Right lobe of liver (tissue), 6 donors: ENCODE data around the gene ANKRD18A. TPM values are rescaled to one million over a fixed set of nuclear protein-coding genes. Genes with fewer than 3 reads are reported as not detected.

Experiments used
- ATAC-seq, 4 donors: fragments of 200-7000 bp; cut with Tn5 transposase; one replicate each; pipeline ENCODE4 v1.9.1; 2020; ENCODE audit warnings: mild to moderate bottlenecking in 4 of 4, moderate library complexity in 4 of 4
- DNase-seq, 3 donors: peaks; one replicate each; pipeline ENCODE4 v3.0.0-alpha.2; 2020
- H3K27ac ChIP-seq, 3 donors: fragments of 200-600 bp; one replicate each; pipeline ENCODE4 v1.8.0; 2022
- H3K27me3 ChIP-seq, 2 donors: fragments of 200-600 bp; one replicate each; pipeline ENCODE4 v1.8.0; 2022
- H3K36me3 ChIP-seq, 4 donors: fragments of 200-600 bp; sonication (generic) in 1 of 4; one replicate each; pipeline versions ENCODE4 v1.5.1 to v1.8.0; 2017 to 2022; ENCODE audit warnings: control low read depth in 1 of 4
- H3K4me1 ChIP-seq, 4 donors: fragments of 200-600 bp; sonication (generic) in 1 of 4; one replicate each; pipeline versions ENCODE4 v1.5.1 to v1.8.0; 2017 to 2022; ENCODE audit warnings: control low read depth in 1 of 4
- H3K4me3 ChIP-seq, 3 donors: fragments of 200-600 bp; one replicate each; pipeline ENCODE4 v1.8.0; 2022
- H3K9me3 ChIP-seq, 4 donors: fragments of 200-600 bp; sonication (generic) in 1 of 4; one replicate each; pipeline versions ENCODE4 v1.5.1 to v1.8.0; 2017 to 2022; ENCODE audit warnings: control low read depth in 1 of 4
- POLR2A ChIP-seq: fragments of 450-650 bp; IDR thresholded peaks from one replicate; pipeline ENCODE4 v1.6.1; 2017; ENCODE audit warnings: antibody characterized with exemption, mild to moderate bottlenecking
- WGBS: methylation state at CpG from one replicate; pipeline ENCODE4 v1.1.6; 2018; ENCODE audit warnings: low coverage, low lambda C conversion rate; ENCODE audit not compliant: insufficient coverage; ENCODE audit errors: missing lambda C conversion rate; 5-methylcytosine and 5-hydroxymethylcytosine counted together
- intact Hi-C, 2 donors: fragments of 100-400 bp; cut with DNase I; formaldehyde crosslinking; loops; one replicate each; pipeline versions ENCODE4 v1.11.2 to v1.14.1; 2022
- total RNA-seq, 6 experiments: library from RNA; depleted of rRNA in 2 of 6; stranded (reverse); fragments of >200 nt in 2 of 6; fragmentation: NEBNext Ultra II Directional in 3 of 6; extraction: Animal tissue kit (Norgen Biotek cat#: 25700) in 3 of 6; gene quantifications; one replicate each; pipeline versions ENCODE4 v1.1.0 to v1.2.4, GENCODE V29; 2016 to 2023
- TF ChIP-seq, protein P1 (sequence below), 4 donors: fragments of 200-600 bp in 3 of 4; fragments of 450-650 bp in 1 of 4; IDR thresholded peaks; one replicate each; pipeline versions ENCODE4 v1.5.1 to v1.8.0; 2016 to 2022; ENCODE audit warnings: antibody characterized with exemption in 4 of 4, mild to moderate bottlenecking in 2 of 4
- donor health status: DM: no; HTN: yes; CAD: no.
- donor health status: DM: no; HTN: no; CAD: no.
- donor health status: DM: no; HTN: no; CAD: no.
- donor health status: DM: no; HTN: yes; CAD: no.
- donor health status: DM: no; HTN: yes; CAD: no.

The ANKRD18A gene
- total RNA-seq, 6 experiments from 2014 or later, result 0.87 to 4.5 (median 1.7) TPM

DNA sequence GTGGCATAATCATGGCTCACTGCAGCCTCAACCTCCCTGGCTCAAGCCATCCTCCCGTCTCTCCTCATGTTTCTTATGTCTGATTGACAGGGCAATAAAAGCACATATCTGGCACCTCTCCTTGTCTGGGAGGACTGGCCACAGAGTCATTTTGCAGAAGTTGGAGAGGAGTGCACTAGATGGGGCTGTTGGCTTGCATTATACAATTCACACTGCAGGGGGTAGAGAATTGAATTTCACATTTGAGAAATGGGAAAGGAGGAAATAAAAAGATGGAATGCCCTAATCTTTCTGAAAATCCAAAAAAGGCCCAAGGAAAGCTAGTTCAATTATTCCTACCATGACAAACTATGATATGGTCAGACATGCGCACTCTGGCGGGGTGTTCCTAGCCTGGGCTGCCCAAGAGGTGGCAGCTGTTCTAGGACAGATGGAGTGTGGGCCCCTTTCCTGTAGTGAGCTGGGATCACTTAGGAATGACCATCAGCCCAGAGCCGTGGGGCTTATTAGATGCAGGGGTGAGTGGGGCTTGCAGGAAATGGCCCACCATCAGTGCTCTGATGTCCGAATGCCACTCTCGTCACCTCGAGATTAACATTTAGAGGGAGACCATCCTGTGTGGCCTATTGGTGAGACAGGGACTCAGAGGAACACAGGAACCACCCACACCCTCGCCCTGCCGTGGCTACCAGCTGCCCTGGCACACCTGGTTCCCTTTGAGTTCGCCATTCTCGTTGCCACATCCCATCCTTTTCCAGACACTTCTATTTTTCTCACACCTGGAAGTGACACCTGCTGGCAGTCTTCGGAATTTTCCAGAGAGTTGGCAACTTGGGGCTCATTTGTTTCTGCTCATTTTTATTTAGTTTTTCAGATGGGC, 21.8 kb upstream of the ANKRD18A start:
- no peaks in the 10 kb centered on the region for H3K36me3 ChIP-seq
- WGBS, result 23% methylated on average over 7 of the region's 12 CpGs
- no peak overlapping the region for H3K4me3 ChIP-seq
- H3K9me3 ChIP-seq, result no peaks in the 10 kb centered on the region
- DNase-seq, result no peak
- no peaks in the 10 kb centered on the region for H3K4me1 ChIP-seq
- no peaks in the 10 kb centered on the region for H3K27me3 ChIP-seq
- intact Hi-C loops, result no loop called here
- TF ChIP-seq, protein P1, sequence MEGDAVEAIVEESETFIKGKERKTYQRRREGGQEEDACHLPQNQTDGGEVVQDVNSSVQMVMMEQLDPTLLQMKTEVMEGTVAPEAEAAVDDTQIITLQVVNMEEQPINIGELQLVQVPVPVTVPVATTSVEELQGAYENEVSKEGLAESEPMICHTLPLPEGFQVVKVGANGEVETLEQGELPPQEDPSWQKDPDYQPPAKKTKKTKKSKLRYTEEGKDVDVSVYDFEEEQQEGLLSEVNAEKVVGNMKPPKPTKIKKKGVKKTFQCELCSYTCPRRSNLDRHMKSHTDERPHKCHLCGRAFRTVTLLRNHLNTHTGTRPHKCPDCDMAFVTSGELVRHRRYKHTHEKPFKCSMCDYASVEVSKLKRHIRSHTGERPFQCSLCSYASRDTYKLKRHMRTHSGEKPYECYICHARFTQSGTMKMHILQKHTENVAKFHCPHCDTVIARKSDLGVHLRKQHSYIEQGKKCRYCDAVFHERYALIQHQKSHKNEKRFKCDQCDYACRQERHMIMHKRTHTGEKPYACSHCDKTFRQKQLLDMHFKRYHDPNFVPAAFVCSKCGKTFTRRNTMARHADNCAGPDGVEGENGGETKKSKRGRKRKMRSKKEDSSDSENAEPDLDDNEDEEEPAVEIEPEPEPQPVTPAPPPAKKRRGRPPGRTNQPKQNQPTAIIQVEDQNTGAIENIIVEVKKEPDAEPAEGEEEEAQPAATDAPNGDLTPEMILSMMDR (IDR thresholded peaks at IDR 0.05), result peak; percentile 17 to 39 (median 32)
- TF ChIP-seq POLR2A, result no peak
- H3K27ac ChIP-seq, result no peak overlapping the region
- ATAC-seq, result peak; percentile 52 to 75 (median 56)

DNA sequence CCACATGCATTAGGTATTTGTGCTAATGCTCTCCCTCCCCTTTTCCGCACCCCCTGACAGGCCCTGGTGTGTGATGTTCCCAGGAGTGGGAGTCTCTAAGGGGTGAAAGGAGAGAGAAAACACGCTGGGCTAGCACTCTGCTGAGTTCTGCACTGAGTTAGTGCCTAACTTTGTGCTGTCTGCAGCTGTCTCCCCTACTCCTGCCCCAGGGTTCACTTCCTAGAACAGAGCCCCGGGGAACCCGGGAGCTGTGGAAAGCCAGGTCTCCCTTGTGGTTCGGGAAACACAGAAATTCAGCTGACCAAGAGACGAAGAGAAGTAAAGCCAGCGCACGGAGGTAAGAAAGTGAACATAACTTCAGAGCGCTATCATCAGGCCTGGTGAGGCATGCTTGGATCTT, 20.7 kb upstream of the ANKRD18A start:
- intact Hi-C loops, result no loop called here
- Histone ChIP-seq H3K9me3 (no peaks in the 10 kb centered on the region), H3K4me3 (no peak overlapping the region), H3K27ac (no peak overlapping the region), H3K27me3 (no peaks in the 10 kb centered on the region), H3K4me1 (no peaks in the 10 kb centered on the region), H3K36me3 (no peaks in the 10 kb centered on the region)
- no peak for TF ChIP-seq POLR2A
- TF ChIP-seq, protein P1 (IDR thresholded peaks at IDR 0.05), result no peak
- DNase-seq, result no peak
- ATAC-seq, result no peak
- WGBS, result 67% methylated on average over 9 of the region's 9 CpGs

DNA sequence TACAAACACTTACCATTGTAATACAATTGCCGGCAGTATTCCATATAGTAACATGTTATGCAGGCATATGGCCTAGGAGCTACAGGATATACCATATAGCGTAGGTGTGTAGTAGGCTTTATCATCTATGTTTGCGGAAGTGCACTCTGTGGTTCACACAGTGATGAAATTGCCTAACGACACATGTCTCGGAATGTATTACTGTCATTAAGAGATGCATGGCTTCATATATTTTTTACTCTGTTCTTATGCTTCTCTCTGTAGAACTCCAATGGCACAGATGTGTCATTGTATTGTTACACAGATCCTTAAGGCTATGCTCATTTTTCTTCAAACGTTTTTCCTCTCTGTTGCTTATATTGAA, 19.2 kb upstream of the ANKRD18A start:
- ATAC-seq (no peak), DNase-seq (no peak)
- TF ChIP-seq POLR2A, result no peak
- TF ChIP-seq, protein P1 (IDR thresholded peaks at IDR 0.05), result no peak
- Histone ChIP-seq H3K9me3 (no peaks in the 10 kb centered on the region), H3K4me1 (no peaks in the 10 kb centered on the region), H3K4me3 (no peak overlapping the region), H3K27me3 (no peaks in the 10 kb centered on the region), H3K27ac (no peak overlapping the region), H3K36me3 (no peaks in the 10 kb centered on the region)
- WGBS, result 62% methylated on average over 6 of the region's 6 CpGs
- intact Hi-C loops, result no loop called here

DNA sequence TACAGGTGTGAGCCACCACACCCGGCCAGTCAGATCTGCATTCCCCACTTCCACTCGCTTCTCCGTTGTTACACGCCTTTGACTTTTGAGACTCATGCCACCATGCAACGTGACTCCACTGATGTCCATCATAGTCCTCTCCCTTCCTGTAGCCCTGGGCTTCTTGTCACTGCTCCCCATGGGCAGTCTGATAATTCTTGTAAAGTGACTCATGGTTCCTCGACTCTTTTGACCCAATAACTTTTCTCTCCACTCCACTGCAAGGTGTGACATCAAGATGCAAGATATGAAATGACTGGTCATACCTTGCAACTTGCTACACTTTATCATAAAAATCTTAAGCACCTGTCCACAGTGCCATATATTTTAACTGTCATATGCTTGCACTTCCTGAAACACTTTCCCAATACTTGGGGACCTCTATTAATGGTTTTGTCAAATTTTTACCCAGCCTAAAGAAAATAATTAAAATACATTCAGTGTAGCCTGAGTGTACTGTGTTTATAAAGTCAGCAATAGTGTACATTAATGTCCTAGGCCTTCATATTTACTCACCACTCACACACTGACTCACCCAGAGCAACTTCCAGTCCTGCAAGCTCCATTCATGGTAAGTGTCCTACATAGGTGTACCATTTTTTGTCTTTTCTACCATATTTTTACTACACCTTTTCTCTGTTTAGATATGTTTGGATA, 18.6 kb upstream of the ANKRD18A start:
- intact Hi-C loops, result no loop called here
- no peaks in the 10 kb centered on the region for H3K9me3 ChIP-seq
- no peak overlapping the region for H3K27ac ChIP-seq
- no peaks in the 10 kb centered on the region for H3K27me3 ChIP-seq
- no peak for DNase-seq
- TF ChIP-seq, protein P1 (IDR thresholded peaks at IDR 0.05), result no peak
- no peak for TF ChIP-seq POLR2A
- no peak for ATAC-seq
- H3K36me3 ChIP-seq, result no peaks in the 10 kb centered on the region
- H3K4me1 ChIP-seq, result no peaks in the 10 kb centered on the region
- H3K4me3 ChIP-seq, result no peak overlapping the region
- 76% methylated on average over 6 of the region's 6 CpGs for WGBS
